NAMALWA (cell line): ENCODE results near the gene ANOS1.
A peak's percentile ranks its signal among the peaks of the same experiment; 100 is the strongest.
"Not testable (repeated sequence)": the region's sequence is repeated elsewhere in the genome, so short reads cannot be mapped to it uniquely, and the experiment has no call there.

ENCODE experiments used
- DNase-seq: peaks from one replicate; pipeline ENCODE4 v3.0.0-alpha.2; 2015; ENCODE audit warnings: low spot score

ANOS1 gene

GRCh38 chrX:8731559-8732395, at the start of gene ANOS1:
Gene ANOS1 (minus strand): TSS chrX:8732137. CDS start chrX:8732036, 101 bp downstream.
- DNase-seq, result no peak

GRCh38 chrX:8773117-8773516, 41.2 kb upstream of the ANOS1 start:
- no peak for DNase-seq

GRCh38 chrX:8760021-8760420, 28.1 kb upstream of the ANOS1 start:
- no peak for DNase-seq

GRCh38 chrX:8758706-8759105, 26.8 kb upstream of the ANOS1 start:
- not testable (repeated sequence) for DNase-seq

- DNase-seq, result not testable (repeated sequence)
Observed at GRCh38 chrX:8757609-8758389, 25.9 kb upstream of the ANOS1 start.

- DNase-seq, result no peak
Observed at GRCh38 chrX:8755813-8756212, 23.9 kb upstream of the ANOS1 start.

- DNase-seq, result peak; percentile 9
Observed at GRCh38 chrX:8755116-8755515, 23.2 kb upstream of the ANOS1 start.

- no peak for DNase-seq
Observed at GRCh38 chrX:8749697-8750096, 17.8 kb upstream of the ANOS1 start.

GRCh38 chrX:8748855-8749254, 16.9 kb upstream of the ANOS1 start:
- DNase-seq, result peak; percentile 32

GRCh38 chrX:8743126-8743732, 11.3 kb upstream of the ANOS1 start:
- DNase-seq, result peak; percentile 56

- DNase-seq, result no peak
Observed at GRCh38 chrX:8741981-8742380, 10.0 kb upstream of the ANOS1 start.

- DNase-seq, result peak; percentile 47
Observed at GRCh38 chrX:8738588-8739189, 6.8 kb upstream of the ANOS1 start.

- DNase-seq, result no peak
Observed at GRCh38 chrX:8737883-8738282, 5.9 kb upstream of the ANOS1 start.

GRCh38 chrX:8730812-8731558, 952 bp downstream of the ANOS1 start:
- no peak for DNase-seq

- DNase-seq, result no peak
Observed at GRCh38 chrX:8729811-8730210, 2.1 kb downstream of the ANOS1 start.

GRCh38 chrX:8728932-8729535, 2.9 kb downstream of the ANOS1 start:
- DNase-seq, result no peak

- no peak for DNase-seq
Observed at GRCh38 chrX:8726031-8726652, 5.8 kb downstream of the ANOS1 start.

- peak; percentile 17 for DNase-seq
Observed at GRCh38 chrX:8724300-8724699, 7.6 kb downstream of the ANOS1 start.

GRCh38 chrX:8721536-8721935, 10.4 kb downstream of the ANOS1 start:
- DNase-seq, result no peak

GRCh38 chrX:8720136-8720535, 11.8 kb downstream of the ANOS1 start:
- DNase-seq, result no peak

- DNase-seq, result no peak
Observed at GRCh38 chrX:8717354-8717753, 14.6 kb downstream of the ANOS1 start.
